HG03442 (cell line): ENCODE data around the gene SEC16A.

Experiments
- ATAC-seq: cut with Tn5 transposase; IDR thresholded peaks from one replicate; pipeline ENCODE4 v1.9.1; 2021; ENCODE audit warnings: mild to moderate bottlenecking, moderate library complexity; ENCODE audit not compliant: unreplicated experiment

SEC16A gene

GRCh38 chr9:136465500-136466154 is 17.2 kb downstream of the SEC16A start:
- ATAC-seq, result no peak

GRCh38 chr9:136464241-136464640 is 18.6 kb downstream of the SEC16A start:
- no peak for ATAC-seq

- ATAC-seq, result no peak
These were observed 19.3 kb downstream of the SEC16A start for GRCh38 chr9:136463578-136463977.

GRCh38 chr9:136462664-136463063 is 20.2 kb downstream of the SEC16A start:
- ATAC-seq, result no peak

GRCh38 chr9:136460772-136461325 is 22.0 kb downstream of the SEC16A start:
- ATAC-seq, result no peak

GRCh38 chr9:136459425-136459824 is 23.4 kb downstream of the SEC16A start:
- no peak for ATAC-seq

- no peak for ATAC-seq
These were observed 25.5 kb downstream of the SEC16A start for GRCh38 chr9:136457326-136457725.

GRCh38 chr9:136456258-136456657 is 26.6 kb downstream of the SEC16A start:
- ATAC-seq, result no peak

GRCh38 chr9:136455043-136456002 is 27.5 kb downstream of the SEC16A start:
- ATAC-seq, result no peak

GRCh38 chr9:136454026-136454796 is 28.6 kb downstream of the SEC16A start:
- no peak for ATAC-seq

- no peak for ATAC-seq
These were observed 29.5 kb downstream of the SEC16A start for GRCh38 chr9:136453326-136453725.

- ATAC-seq, result no peak
These were observed 31.5 kb downstream of the SEC16A start for GRCh38 chr9:136451221-136451877.

- ATAC-seq, result no peak
These were observed 34.2 kb downstream of the SEC16A start for GRCh38 chr9:136448655-136449054.

GRCh38 chr9:136447173-136447778 is 35.6 kb downstream of the SEC16A start:
- ATAC-seq, result no peak

- no peak for ATAC-seq
These were observed 37.0 kb downstream of the SEC16A start for GRCh38 chr9:136445799-136446198.

- ATAC-seq, result no peak
These were observed 38.7 kb downstream of the SEC16A start for GRCh38 chr9:136444102-136444501.

GRCh38 chr9:136443687-136444086 is 39.2 kb downstream of the SEC16A start:
- ATAC-seq, result no peak

GRCh38 chr9:136443087-136443486 is 39.8 kb downstream of the SEC16A start:
- ATAC-seq, result no peak

GRCh38 chr9:136442265-136442664 is 40.6 kb downstream of the SEC16A start:
- no peak for ATAC-seq

- no peak for ATAC-seq
These were observed 41.1 kb downstream of the SEC16A start for GRCh38 chr9:136441681-136442245.
